ENCODE measurements around the gene DNAJA3.

DNA sequence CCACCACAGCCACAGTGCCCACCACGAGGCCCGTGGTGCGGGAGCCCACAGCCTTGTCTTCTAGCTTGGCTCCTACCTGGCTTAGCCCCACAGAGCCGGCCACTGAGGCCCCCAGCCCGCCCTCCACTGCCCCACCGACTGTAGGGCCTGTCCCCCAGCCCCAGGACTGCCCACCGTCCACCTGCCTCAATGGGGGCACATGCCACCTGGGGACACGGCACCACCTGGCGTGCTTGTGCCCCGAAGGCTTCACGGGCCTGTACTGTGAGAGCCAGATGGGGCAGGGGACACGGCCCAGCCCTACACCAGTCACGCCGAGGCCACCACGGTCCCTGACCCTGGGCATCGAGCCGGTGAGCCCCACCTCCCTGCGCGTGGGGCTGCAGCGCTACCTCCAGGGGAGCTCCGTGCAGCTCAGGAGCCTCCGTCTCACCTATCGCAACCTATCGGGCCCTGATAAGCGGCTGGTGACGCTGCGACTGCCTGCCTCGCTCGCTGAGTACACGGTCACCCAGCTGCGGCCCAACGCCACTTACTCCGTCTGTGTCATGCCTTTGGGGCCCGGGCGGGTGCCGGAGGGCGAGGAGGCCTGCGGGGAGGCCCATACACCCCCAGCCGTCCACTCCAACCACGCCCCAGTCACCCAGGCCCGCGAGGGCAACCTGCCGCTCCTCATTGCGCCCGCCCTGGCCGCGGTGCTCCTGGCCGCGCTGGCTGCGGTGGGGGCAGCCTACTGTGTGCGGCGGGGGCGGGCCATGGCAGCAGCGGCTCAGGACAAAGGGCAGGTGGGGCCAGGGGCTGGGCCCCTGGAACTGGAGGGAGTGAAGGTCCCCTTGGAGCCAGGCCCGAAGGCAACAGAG, 43.5 kb upstream of the DNAJA3 start:
- TF ChIP-seq, protein P1, sequence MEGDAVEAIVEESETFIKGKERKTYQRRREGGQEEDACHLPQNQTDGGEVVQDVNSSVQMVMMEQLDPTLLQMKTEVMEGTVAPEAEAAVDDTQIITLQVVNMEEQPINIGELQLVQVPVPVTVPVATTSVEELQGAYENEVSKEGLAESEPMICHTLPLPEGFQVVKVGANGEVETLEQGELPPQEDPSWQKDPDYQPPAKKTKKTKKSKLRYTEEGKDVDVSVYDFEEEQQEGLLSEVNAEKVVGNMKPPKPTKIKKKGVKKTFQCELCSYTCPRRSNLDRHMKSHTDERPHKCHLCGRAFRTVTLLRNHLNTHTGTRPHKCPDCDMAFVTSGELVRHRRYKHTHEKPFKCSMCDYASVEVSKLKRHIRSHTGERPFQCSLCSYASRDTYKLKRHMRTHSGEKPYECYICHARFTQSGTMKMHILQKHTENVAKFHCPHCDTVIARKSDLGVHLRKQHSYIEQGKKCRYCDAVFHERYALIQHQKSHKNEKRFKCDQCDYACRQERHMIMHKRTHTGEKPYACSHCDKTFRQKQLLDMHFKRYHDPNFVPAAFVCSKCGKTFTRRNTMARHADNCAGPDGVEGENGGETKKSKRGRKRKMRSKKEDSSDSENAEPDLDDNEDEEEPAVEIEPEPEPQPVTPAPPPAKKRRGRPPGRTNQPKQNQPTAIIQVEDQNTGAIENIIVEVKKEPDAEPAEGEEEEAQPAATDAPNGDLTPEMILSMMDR (IDR thresholded peaks at IDR 0.05): no peak
- TF ChIP-seq POLR2A (IDR thresholded peaks at IDR 0.05): no peak
